Measurements from ENCODE around the gene CLSTN2.

DNA sequence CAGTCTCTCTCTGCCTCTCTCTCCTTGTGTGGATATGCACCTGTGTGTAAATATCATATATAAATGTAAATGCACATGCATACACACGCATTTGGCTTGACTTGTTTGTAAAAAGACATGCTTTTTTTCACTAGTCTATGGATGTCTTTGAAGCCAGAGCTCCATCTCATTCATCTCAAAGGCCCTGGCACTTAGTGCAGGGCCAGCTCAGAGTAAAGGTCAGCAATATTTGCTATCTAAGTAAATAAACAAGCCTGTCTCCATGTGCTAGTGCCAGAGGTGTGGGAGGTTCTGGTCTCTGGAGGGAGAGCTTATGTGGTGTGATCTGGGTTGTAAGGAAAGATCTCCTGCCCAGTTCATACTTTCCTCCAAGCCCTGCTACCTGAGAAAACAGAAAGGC lies 5.6 kb downstream of the CLSTN2 start:
- TF ChIP-seq, protein P1, sequence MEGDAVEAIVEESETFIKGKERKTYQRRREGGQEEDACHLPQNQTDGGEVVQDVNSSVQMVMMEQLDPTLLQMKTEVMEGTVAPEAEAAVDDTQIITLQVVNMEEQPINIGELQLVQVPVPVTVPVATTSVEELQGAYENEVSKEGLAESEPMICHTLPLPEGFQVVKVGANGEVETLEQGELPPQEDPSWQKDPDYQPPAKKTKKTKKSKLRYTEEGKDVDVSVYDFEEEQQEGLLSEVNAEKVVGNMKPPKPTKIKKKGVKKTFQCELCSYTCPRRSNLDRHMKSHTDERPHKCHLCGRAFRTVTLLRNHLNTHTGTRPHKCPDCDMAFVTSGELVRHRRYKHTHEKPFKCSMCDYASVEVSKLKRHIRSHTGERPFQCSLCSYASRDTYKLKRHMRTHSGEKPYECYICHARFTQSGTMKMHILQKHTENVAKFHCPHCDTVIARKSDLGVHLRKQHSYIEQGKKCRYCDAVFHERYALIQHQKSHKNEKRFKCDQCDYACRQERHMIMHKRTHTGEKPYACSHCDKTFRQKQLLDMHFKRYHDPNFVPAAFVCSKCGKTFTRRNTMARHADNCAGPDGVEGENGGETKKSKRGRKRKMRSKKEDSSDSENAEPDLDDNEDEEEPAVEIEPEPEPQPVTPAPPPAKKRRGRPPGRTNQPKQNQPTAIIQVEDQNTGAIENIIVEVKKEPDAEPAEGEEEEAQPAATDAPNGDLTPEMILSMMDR (IDR thresholded peaks at IDR 0.05 in 2 of 3, conservative IDR thresholded peaks at IDR 0.05 in 1 of 3; ENCODE audit: borderline replicate concordance in 1 of 3, insufficient read depth in 1 of 3, low read depth in 2 of 3, low read length in 2 of 3) = no peak
- TF ChIP-seq CEBPB (IDR thresholded peaks at IDR 0.05; ENCODE audit: low read depth) (no peak), FOSL1 (IDR thresholded peaks at IDR 0.05; ENCODE audit: low read depth) (no peak), EZH2 (IDR thresholded peaks at IDR 0.05) (no peak), POLR2A (IDR thresholded peaks at IDR 0.05; ENCODE audit: borderline replicate concordance, extremely low read depth, insufficient read depth, insufficient read length) (no peak), POLR2AphosphoS5 (IDR thresholded peaks at IDR 0.05; ENCODE audit: low read depth, low read length) (no peak), ZFX (IDR thresholded peaks at IDR 0.05) (no peak)
- TF ChIP-seq, protein P2, sequence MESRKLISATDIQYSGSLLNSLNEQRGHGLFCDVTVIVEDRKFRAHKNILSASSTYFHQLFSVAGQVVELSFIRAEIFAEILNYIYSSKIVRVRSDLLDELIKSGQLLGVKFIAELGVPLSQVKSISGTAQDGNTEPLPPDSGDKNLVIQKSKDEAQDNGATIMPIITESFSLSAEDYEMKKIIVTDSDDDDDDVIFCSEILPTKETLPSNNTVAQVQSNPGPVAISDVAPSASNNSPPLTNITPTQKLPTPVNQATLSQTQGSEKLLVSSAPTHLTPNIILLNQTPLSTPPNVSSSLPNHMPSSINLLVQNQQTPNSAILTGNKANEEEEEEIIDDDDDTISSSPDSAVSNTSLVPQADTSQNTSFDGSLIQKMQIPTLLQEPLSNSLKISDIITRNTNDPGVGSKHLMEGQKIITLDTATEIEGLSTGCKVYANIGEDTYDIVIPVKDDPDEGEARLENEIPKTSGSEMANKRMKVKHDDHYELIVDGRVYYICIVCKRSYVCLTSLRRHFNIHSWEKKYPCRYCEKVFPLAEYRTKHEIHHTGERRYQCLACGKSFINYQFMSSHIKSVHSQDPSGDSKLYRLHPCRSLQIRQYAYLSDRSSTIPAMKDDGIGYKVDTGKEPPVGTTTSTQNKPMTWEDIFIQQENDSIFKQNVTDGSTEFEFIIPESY (IDR thresholded peaks at IDR 0.05; ENCODE audit: extremely low read depth, insufficient replicate concordance, low read length) = no peak
- TF ChIP-seq, protein P3, sequence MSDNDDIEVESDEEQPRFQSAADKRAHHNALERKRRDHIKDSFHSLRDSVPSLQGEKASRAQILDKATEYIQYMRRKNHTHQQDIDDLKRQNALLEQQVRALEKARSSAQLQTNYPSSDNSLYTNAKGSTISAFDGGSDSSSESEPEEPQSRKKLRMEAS (IDR thresholded peaks at IDR 0.05) = no peak

Data from HCT116 (cell line).